ENCODE results near the gene MRPL24. TPM values are rescaled to one million over a fixed set of nuclear protein-coding genes. Genes with fewer than 3 reads are reported as not detected.

Gene MRPL24
- total and polyA plus RNA-seq, 2 of the 4 experiments (the other 2 are of a cell fraction), result 68.8 to 99.5 TPM

DNA sequence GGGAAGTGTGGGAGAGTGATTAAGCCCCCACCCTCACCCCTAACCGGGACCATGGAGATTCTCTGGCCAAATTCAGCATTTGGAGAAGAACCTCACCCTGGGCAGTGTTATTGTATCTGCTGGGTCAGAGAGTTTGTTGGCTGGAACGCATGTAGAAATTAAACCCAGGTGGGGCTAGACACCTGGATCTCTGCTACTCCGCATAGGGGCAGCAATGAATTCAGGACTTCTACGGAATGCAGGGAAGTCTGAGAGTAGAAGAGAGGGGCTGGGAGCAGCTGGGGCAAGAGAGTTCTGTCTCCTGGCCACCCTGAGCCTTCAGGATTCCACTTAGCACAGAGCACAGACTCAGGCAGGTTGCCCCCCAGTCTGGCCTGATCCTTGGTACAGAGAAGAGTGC, 31.9 kb downstream of the MRPL24 start:
- no TSS peak for BruUV-seq (replicated peaks)
- intact Hi-C loops (cut with micrococcal nuclease), result loop anchor here (2.0 kb wide), 1 partner anchor 16 kb away; no protein-coding TSS in a partner anchor
- Histone ChIP-seq H3K27me3 (ENCODE audit: control insufficient read depth, insufficient read depth, low read length) (peaks cover 5% of the 10 kb centered on the region), H3K9me3 (ENCODE audit: control insufficient read depth, insufficient read depth, low read length) (no peaks in the 10 kb centered on the region), H2BK15ac (ENCODE audit: low read depth, low read length) (no peak overlapping the region), H3K79me1 (ENCODE audit: low read depth in 1 of 2, low read length in 2 of 2) (no peaks in the 10 kb centered on the region), H3K4me2 (ENCODE audit: low read depth, low read length) (no peak overlapping the region), H2AFZ (replicated peaks; ENCODE audit: low read length, poor library complexity) (no peak overlapping the region), H3K56ac (ENCODE audit: extremely low read depth, insufficient read depth, low read length) (no peak overlapping the region), H2BK20ac (ENCODE audit: low read depth, low read length) (no peak overlapping the region), H3K4me1 (ENCODE audit: control insufficient read depth, insufficient read depth, low read length) (peaks cover 52% of the 10 kb centered on the region), H3K18ac (ENCODE audit: low read depth, low read length) (no peak overlapping the region), H2AK5ac (ENCODE audit: low read depth, low read length) (no peak overlapping the region), H2BK5ac (ENCODE audit: low read depth, low read length, poor library complexity, severe bottlenecking) (no peak overlapping the region), H3K9me1 (ENCODE audit: insufficient read depth, low read length) (peaks cover 3% of the 10 kb centered on the region; the same call in 1 of the 2 replicates), H3K4ac (ENCODE audit: low read depth, low read length) (no peak overlapping the region), H3K27ac (ENCODE audit: insufficient read depth, low read length) (no peak overlapping the region), H3K4me3 (ENCODE audit: insufficient read depth, low read depth, low read length) (no peak overlapping the region), H4K20me1 (ENCODE audit: insufficient read depth, low read length) (no peaks in the 10 kb centered on the region), H4K8ac (ENCODE audit: low read depth in 2 of 2, low read length in 2 of 2) (no peak overlapping the region), H3K14ac (replicated peaks; ENCODE audit: low read depth, low read length) (no peak overlapping the region), H3K36me3 (ENCODE audit: control insufficient read depth, insufficient read depth, low read length) (no peaks in the 10 kb centered on the region), H2AK9ac (replicated peaks; ENCODE audit: low read depth, low read length, poor library complexity) (no peak overlapping the region), H3K9ac (ENCODE audit: low read depth, low read length) (no peak overlapping the region), H2BK120ac (ENCODE audit: low read depth, low read length) (no peak overlapping the region), H4K91ac (ENCODE audit: insufficient read depth, low read depth, low read length) (no peak overlapping the region), H4K5ac (ENCODE audit: low read depth, low read length) (no peak overlapping the region), H3K23ac (ENCODE audit: low read depth, low read length) (no peak overlapping the region)
- in situ Hi-C loops (cut with MboI; ENCODE audit: low sequenced_read_pairs), result no loop called here
- no CpG with 5 or more reads among the region's 4 CpGs for WGBS, 2 experiments (ENCODE audit: extremely low coverage in 2 of 2, insufficient read length in 1 of 2)
- TF ChIP-seq, protein P1, sequence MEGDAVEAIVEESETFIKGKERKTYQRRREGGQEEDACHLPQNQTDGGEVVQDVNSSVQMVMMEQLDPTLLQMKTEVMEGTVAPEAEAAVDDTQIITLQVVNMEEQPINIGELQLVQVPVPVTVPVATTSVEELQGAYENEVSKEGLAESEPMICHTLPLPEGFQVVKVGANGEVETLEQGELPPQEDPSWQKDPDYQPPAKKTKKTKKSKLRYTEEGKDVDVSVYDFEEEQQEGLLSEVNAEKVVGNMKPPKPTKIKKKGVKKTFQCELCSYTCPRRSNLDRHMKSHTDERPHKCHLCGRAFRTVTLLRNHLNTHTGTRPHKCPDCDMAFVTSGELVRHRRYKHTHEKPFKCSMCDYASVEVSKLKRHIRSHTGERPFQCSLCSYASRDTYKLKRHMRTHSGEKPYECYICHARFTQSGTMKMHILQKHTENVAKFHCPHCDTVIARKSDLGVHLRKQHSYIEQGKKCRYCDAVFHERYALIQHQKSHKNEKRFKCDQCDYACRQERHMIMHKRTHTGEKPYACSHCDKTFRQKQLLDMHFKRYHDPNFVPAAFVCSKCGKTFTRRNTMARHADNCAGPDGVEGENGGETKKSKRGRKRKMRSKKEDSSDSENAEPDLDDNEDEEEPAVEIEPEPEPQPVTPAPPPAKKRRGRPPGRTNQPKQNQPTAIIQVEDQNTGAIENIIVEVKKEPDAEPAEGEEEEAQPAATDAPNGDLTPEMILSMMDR (conservative IDR thresholded peaks at IDR 0.05; ENCODE audit: low read depth, low read length), result no peak
- TF ChIP-seq NFE2L2 (IDR thresholded peaks at IDR 0.05; ENCODE audit: low read depth, low read length) (no peak), FOS (IDR thresholded peaks at IDR 0.05; ENCODE audit: low read depth, low read length) (no peak)
- ChIA-PET CTCF (interaction anchor here (6.9 kb wide), 1 partner anchor 19 kb away, joined by 54 read pairs; no protein-coding TSS in a partner anchor), POLR2A (ENCODE audit: unreplicated experiment) (no interaction called here)
- DNase-seq (no peak), ATAC-seq (ENCODE audit: low read depth) (no peak)
- dilution Hi-C loops (cut with HindIII; ENCODE audit: low sequenced_read_pairs, unreplicated experiment), result no loop called here

Data from IMR-90 (cell line).